MV-4-11 (cell line): ENCODE results near the gene MAPK12.
"Not testable (repeated sequence)": the region's sequence is repeated elsewhere in the genome, so short reads cannot be mapped to it uniquely, and the experiment has no call there.

ENCODE experiments used
- DNase-seq: peaks from one replicate; lab custom pipeline; 2025; lab: John Stamatoyannopoulos, UW

The MAPK12 gene

GRCh38 chr22:50216055-50216683 is 45.3 kb downstream of the MAPK12 start:
- DNase-seq = no peak

- no peak for DNase-seq
These were observed 46.0 kb downstream of the MAPK12 start for GRCh38 chr22:50215297-50216054.

- DNase-seq = no peak
These were observed 48.2 kb downstream of the MAPK12 start for GRCh38 chr22:50213263-50213662.

GRCh38 chr22:50211147-50211546 is 50.3 kb downstream of the MAPK12 start:
- DNase-seq = peak; percentile 19

- no peak for DNase-seq
These were observed 50.9 kb downstream of the MAPK12 start for GRCh38 chr22:50210378-50211139.

GRCh38 chr22:50209893-50210292 is 51.6 kb downstream of the MAPK12 start:
- peak; percentile 49 for DNase-seq

- DNase-seq = no peak
These were observed 52.3 kb downstream of the MAPK12 start for GRCh38 chr22:50208939-50209892.

- no peak for DNase-seq
These were observed 53.0 kb downstream of the MAPK12 start for GRCh38 chr22:50208430-50208938.

- DNase-seq = no peak
These were observed 53.9 kb downstream of the MAPK12 start for GRCh38 chr22:50207383-50208140.

GRCh38 chr22:50206599-50206998 is 54.9 kb downstream of the MAPK12 start:
- no peak for DNase-seq

- DNase-seq = no peak
These were observed 55.5 kb downstream of the MAPK12 start for GRCh38 chr22:50205781-50206569.

GRCh38 chr22:50204998-50205397 is 56.5 kb downstream of the MAPK12 start:
- not testable (repeated sequence) for DNase-seq

- DNase-seq = no peak
These were observed 56.9 kb downstream of the MAPK12 start for GRCh38 chr22:50204571-50204970.

GRCh38 chr22:50203288-50203687 is 58.2 kb downstream of the MAPK12 start:
- DNase-seq = no peak
